ENCODE results near the gene SLC44A4.

DNA sequence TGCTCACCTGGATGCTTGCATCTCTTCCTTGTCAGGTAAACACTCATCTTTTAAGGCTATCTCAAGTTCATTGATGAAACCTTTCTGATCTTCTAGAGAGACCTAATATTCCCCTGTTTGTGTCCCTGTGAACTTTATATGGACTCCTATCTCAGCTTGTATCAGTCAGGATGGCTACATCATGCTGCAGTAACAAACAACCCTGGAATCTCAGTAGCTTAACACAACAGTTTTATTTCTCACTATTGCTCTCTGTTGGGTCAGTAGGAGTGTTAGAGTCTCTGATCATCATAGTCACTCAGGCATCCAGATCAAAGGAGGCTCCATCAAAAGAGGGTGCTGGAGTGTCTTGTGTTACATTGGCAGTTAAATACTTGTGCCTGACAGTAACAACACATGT is 36.6 kb upstream of the SLC44A4 start:
- TF ChIP-seq RAD21 (conservative IDR thresholded peaks at IDR 0.05 in 1 of 2, IDR thresholded peaks at IDR 0.05 in 1 of 2) (no peak), JUN (IDR thresholded peaks at IDR 0.05) (no peak), POLR2A (IDR thresholded peaks at IDR 0.05; ENCODE audit: low read length) (no peak)
